Cardiac muscle cell (in vitro differentiated cells and primary cell): Measurements from ENCODE around the gene CALHM5. TPM values are rescaled to one million over a fixed set of nuclear protein-coding genes. Genes with fewer than 3 reads are reported as not detected.

ENCODE experiments used
- DNase-seq, 2 donors: peaks; one replicate each; pipeline versions ENCODE4 v3.0.0 to v3.0.0-alpha.2; 2010 to 2017; ENCODE audit warnings: low read depth in 1 of 2, low spot score in 1 of 2
- H3K27ac ChIP-seq: fragments of 200-600 bp; sonication (generic); 2 replicates; pipeline ENCODE4 v1.5.1; 2016
- H3K27me3 ChIP-seq: fragments of 200-600 bp; sonication (generic); 2 replicates; pipeline ENCODE4 v1.6.0; 2016; ENCODE audit warnings: control low read depth
- H3K36me3 ChIP-seq: fragments of 200-600 bp; sonication (generic); 2 replicates; pipeline ENCODE4 v1.5.1; 2016; ENCODE audit warnings: control low read depth
- H3K4me1 ChIP-seq: fragments of 200-600 bp; sonication (generic); 2 replicates; pipeline ENCODE4 v1.8.1; 2017; ENCODE audit warnings: low read depth, mild to moderate bottlenecking, mixed run types
- H3K4me3 ChIP-seq: fragments of 200-600 bp; sonication (generic); 2 replicates; pipeline ENCODE4 v1.5.1; 2016; ENCODE audit warnings: mild to moderate bottlenecking
- H3K9me3 ChIP-seq: fragments of 200-600 bp; sonication (generic); 2 replicates; pipeline ENCODE4 v1.5.1; 2017; ENCODE audit warnings: low read depth, mild to moderate bottlenecking, control low read depth
- CTCF ChIP-seq: IDR thresholded peaks from 2 replicates; pipeline ENCODE4 v1.5.1; 2012; ENCODE audit warnings: low read depth, mild to moderate bottlenecking, low read length
- polyA plus RNA-seq: library from polyadenylated mRNA; unstranded; fragments of >200 nt; fragmentation: Nextera tagmentation; extraction: Ambion mirVana; gene quantifications from 2 replicates; pipeline ENCODE4 v1.2.1, GENCODE V29; 2016
- total RNA-seq: library from RNA; depleted of rRNA; stranded (reverse); fragments of >200 nt; gene quantifications from 2 replicates; pipeline ENCODE4 v1.2.3, GENCODE V29; 2016

The CALHM5 gene
- total and polyA plus RNA-seq, 2 experiments from 2014 or later = not detected

DNA sequence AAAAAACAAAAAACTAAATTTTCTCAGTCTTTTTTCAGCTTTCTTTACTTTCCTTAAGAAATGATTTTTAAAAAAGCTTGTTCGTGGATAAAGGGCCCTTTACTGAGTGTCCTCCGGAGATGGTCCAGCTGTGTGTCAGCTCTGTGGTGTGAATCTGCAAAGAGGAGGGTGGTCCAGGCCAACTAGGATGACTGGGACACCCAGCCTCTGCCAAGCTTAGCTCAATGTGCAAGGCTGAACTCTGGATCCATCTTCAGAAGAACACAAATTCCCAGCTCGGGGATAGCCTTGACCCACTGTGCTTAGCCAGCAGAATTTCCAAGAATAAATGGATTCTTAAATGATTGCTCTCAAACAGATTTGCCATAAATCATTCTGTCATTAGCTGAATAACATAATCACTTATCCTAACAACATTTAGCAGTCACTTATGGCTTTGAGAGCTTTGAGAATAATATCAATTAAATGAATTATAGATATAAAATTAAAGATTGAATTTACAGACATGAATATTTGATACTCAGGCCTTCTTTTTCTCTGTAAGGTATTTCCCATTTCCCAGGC lies 14.2 kb upstream of the CALHM5 start:
- Histone ChIP-seq H3K27me3 (no peaks in the 10 kb centered on the region), H3K4me1 (no peaks in the 10 kb centered on the region), H3K4me3 (no peak overlapping the region), H3K27ac (no peak overlapping the region), H3K36me3 (no peaks in the 10 kb centered on the region), H3K9me3 (no peaks in the 10 kb centered on the region)
- DNase-seq = no peak
- TF ChIP-seq CTCF = no peak

DNA sequence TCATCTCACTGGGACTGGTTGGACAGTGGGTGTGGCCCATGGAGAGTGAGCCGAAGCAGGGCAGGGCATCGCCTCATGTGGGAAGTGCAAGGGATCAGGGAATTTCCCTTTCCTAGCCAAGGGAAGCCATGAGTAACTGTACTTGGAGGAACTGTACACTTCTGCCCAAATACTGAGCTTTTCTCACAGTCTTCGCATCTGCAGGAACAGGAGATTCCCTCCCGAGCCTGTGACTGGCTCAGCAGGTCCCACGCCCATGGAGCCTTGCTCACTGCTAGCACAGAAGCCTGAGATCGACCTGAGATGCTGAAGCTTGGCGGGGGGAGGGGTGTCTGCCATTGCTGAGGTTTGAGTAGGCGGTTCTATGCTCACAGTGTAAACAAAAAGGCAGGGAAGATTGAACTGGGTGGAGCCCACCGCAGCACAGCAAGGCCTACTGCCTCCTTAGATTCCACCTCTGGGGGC lies 10.4 kb upstream of the CALHM5 start:
- no peaks in the 10 kb centered on the region for H3K27me3 ChIP-seq
- no peak overlapping the region for H3K27ac ChIP-seq
- DNase-seq = peak in 1 of 2 donors; percentile 21
- TF ChIP-seq CTCF = no peak
- no peaks in the 10 kb centered on the region for H3K4me1 ChIP-seq
- H3K4me3 ChIP-seq = no peak overlapping the region
- H3K9me3 ChIP-seq = no peaks in the 10 kb centered on the region
- H3K36me3 ChIP-seq = no peaks in the 10 kb centered on the region

- no peak for TF ChIP-seq CTCF
- Histone ChIP-seq H3K27ac (no peak overlapping the region), H3K27me3 (no peaks in the 10 kb centered on the region), H3K4me1 (no peaks in the 10 kb centered on the region), H3K4me3 (no peak overlapping the region), H3K36me3 (no peaks in the 10 kb centered on the region), H3K9me3 (no peaks in the 10 kb centered on the region)
- peak in 1 of 2 donors; percentile 63 for DNase-seq
These were observed 4.1 kb upstream of the CALHM5 start for GRCh38 chr6:116507324-116507723.

- no peaks in the 10 kb centered on the region for H3K9me3 ChIP-seq
- no peak for TF ChIP-seq CTCF
- H3K4me1 ChIP-seq = no peaks in the 10 kb centered on the region
- no peaks in the 10 kb centered on the region for H3K27me3 ChIP-seq
- no peaks in the 10 kb centered on the region for H3K36me3 ChIP-seq
- no peak overlapping the region for H3K27ac ChIP-seq
- no peak for DNase-seq
- no peak overlapping the region for H3K4me3 ChIP-seq
These were observed 2.9 kb upstream of the CALHM5 start for GRCh38 chr6:116508527-116508926.

GRCh38 chr6:116512111-116512559 lies 696 bp downstream of the CALHM5 start:
- Histone ChIP-seq H3K27me3 (no peaks in the 10 kb centered on the region), H3K36me3 (no peaks in the 10 kb centered on the region), H3K27ac (no peak overlapping the region), H3K4me3 (no peak overlapping the region), H3K4me1 (no peaks in the 10 kb centered on the region), H3K9me3 (no peaks in the 10 kb centered on the region)
- no peak for TF ChIP-seq CTCF
- peak in 1 of 2 donors; percentile 45 for DNase-seq
